Measurements from ENCODE around the gene TMEM79.
"Not testable (repeated sequence)": the region's sequence is repeated elsewhere in the genome, so short reads cannot be mapped to it uniquely, and the experiment has no call there.

Gene TMEM79

DNA sequence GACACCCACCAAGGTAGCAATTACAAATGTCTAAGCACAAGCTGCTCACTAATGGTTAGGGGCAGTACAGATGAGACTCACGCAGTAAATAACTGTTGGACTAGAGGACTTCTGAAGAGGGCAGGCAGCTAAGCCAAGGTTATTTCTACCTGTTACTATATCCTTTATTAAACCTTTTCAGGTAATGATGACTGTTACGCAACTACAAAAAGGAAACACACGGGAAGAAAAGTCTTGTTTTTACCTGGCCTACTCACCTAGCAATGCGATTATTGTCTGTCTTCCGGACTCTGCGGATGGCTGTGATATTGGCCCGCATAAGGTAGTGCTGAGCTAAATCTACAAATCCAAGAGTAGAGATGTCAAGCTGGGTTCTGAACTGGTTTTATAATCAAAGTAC, 32.8 kb downstream of the TMEM79 start:
- no peak for DNase-seq

DNA sequence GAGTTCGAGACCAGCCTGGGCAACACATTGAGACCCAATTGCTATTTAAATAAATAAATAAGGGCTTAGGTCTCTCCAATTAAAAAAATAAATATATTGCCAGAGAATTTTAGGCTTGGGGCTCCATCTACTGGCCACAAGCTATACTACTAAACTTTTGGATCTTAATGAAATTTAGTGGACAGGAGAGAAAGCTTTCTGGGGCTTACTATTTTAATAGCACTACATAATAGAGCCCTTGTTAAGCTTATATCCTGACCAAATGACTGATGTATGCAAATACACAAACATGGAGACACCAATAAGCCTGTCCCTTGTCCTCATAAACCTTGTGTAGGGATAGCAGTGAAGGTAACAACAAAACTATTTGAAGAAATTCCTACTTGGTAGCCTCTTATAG, 35.5 kb downstream of the TMEM79 start:
- no peak for DNase-seq

DNA sequence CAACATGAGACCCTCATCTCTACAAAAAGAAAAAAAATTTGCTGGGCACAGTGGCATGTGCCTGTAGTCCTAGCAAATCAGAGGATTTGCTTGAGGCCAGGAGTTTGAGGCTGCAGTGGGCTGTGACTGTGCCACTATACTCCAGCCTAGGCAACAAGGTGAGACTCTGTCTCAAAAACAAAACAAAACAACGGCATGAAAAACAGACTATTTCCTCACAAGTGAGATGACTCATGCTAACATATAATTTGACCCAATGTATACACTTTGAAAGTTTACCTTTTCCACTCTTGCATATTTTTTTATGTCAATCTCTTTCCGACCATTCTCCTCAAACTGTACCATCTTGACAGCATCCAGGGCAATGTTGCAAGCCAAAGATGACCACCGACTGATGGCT, 36.4 kb downstream of the TMEM79 start:
- no peak for DNase-seq

DNA sequence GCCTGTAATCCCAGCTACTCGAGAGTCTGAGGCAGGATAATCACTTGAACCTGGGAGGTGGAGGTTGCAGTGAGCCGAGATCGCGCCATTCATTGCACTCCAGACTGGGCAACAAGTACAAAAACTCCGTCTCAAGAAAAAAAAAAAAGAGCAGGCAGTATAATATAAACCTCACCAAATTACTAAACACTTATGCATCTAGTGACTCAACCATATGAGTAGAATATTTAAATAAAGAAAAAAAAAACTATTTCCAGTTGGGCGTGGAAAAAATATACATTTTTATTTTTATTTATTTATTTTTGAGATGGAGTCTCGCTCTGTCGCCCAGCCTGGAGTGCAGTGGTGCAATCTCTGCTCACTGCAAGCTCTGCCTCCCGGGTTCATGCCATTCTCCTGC, 39.1 kb downstream of the TMEM79 start:
- not testable (repeated sequence) for DNase-seq

DNA sequence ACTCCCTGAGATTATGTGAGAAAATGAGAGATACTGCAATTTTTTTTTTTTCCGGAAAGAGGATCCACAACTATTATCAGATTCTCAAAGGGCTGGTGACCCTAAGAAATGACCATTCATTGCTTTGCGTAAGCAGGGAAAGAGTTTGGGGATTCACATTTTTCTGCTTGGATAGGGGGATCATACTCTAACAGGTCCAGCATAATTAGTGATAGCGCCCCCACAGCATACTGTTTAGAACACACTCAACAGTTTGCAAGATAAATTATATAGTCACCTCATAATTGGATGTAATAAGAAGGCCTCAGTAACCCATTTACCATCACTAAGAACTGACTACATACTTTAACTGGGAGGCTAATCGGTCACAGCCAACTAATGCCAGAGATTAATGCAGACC, 52.1 kb downstream of the TMEM79 start:
- DNase-seq: no peak

DNA sequence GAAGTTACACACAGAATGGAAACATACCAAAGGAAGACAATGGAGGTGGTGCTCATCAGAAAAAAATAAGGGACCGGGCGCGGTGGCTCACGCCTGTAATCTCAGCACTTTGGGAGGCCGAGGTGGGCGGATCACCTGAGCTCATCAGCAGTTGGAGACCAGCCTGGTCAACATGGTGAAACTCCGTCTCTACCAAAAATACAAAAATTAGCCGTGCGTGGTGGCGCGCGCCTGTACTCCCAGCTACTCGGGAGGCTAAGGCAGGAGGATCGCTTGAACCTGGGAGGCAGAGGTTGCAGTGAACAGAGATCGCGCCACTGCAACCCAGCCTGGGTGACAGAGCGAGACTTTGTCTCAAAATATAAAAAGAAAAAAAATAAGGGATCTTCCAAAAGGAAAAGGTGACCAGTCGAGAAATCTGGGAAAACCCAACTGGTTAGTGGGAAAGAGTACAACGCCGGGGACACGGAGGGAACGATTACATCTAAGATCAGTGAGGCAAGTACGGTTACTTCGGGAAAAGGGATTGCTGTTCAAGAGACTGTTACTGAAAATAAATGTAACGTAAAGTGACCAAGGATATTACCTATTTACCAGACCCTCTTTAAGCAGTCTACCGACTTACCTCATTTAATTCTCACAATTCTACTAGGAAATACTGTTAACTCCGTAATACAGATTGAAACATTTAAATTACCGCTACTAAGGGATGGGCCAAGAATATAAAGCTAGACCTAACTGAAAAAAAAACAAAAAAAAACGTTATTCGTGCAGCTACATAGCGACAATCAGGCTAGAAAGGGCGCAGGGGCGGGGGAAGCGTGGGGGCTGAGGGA, 53.1 kb downstream of the TMEM79 start:
- no peak for DNase-seq

DNA sequence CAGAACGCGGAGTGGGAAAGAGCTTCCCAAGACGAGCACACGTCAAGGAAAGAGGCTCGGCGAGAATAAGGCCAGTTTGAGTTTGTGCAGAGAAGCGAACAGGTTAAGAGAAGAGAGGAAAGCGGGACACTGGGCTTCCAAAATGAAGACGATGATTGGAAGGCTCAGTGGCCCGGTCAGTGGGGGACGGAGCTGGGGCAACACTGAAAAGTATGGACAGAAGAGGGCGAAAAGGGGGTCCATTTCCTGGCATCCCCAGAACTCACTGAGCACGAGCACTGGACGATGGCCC, 53.7 kb downstream of the TMEM79 start:
- peak in 2 of 4 experiments; percentile 8 to 18 for DNase-seq

DNA sequence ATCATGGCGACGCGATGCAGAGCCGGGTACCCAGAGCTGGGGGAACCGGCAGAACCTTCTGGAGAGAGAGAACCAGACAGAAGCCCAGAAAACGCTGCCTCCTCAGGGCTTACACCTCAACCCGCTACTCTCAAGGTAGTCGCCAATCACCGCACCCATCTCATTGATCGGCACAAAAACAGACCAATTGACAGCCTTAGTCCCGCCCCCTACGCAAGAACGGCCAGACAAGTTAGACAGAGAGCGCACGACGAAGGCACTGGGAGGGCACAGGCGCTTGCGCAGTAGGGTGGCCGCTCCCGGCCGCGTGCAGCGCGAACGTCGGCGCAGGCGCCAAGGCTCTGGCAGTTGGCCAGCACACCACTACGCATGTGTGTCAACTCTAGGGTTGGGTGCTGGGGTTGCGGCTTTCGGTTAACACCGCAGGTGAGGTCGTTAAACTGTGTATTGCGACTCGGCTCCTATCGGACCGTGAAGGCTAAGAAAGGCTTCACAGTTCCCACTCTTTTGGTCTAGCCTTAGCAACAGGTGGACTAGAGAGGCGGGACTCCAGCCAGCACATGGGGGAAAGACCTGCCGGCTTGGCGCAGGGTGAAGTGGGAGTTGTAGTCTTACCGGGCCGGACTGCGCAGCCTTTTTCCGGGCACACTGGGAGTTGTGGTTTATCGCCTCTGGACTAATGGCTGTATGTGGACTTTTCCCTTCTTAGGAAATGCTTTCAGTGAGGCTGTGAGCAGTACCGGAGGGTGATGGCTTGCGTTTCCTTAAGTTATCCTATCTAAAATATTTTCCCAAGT, 54.3 kb downstream of the TMEM79 start, which contains the start of the genes CCT3 and TSACC:
CCT3 (minus strand) TSS at position 113 of the 797 bp plus-strand sequence; CDS start at position 5, 108 bp downstream.
TSACC (plus strand) TSS at position 347 of the 797 bp plus-strand sequence. CDS start 1,232 bp downstream, outside the sequence.
- DNase-seq: peak; percentile 97 to 99 (median 98)
